ENCODE data around the gene EFCAB12. TPM values are rescaled to one million over a fixed set of nuclear protein-coding genes. Genes with fewer than 3 reads are reported as not detected.

The EFCAB12 gene
- total and polyA plus RNA-seq, 2 of the 8 experiments (the other 6 are each of a cell fraction or from before 2014, with no cell fraction given) = 0.60 to 0.99 TPM

DNA sequence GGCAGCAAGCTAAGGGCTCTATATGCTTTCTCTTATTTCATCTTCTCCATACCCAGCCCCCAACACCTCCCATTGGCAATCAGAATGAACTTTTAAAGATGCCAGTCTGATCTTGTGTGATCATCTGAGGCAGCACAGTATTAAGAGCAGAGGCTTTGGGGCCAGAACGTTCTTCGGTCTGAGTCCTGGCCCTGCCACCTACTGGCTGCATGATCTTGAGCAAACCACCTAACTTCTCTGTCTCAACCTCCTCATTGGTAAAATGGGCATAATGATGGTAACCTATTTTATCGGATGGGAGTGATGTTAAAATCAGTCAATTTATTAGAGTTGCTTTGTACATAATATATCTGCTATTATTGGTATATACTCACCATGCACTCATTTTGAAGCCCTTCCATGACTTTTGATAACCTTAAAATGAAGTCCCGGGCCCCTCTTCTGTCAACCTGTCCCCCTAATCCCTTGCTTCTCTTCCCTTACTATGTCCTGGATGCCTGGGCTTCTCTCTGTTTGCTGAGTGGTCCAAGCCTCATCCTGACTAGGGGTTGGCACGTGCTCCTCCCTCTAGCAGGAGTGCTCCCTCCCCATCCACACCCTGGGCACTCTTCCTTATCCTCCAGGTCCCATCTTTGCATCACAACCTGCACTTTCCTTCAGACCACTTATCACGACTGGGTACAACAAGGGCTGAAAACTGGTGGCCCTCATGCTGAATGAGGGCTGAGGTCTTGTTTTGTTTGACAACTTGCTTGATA lies 6.3 kb downstream of the EFCAB12 start:
- no peaks in the 10 kb centered on the region for H3K79me1 ChIP-seq (ENCODE audit: low read depth, low read length)
- H3K9me3 ChIP-seq (ENCODE audit: insufficient read depth in 2 of 2, low read depth in 1 of 2, low read length in 1 of 2) = no peaks in the 10 kb centered on the region
- FAIRE-seq (no peak), DNase-seq (ENCODE audit: low read depth in 1 of 2, low spot score in 2 of 2) (no peak)
- H2BK120ac ChIP-seq (replicated peaks; ENCODE audit: low read depth, low read length) = no peak overlapping the region
- H2BK15ac ChIP-seq (ENCODE audit: low read length) = no peak overlapping the region
- no peak overlapping the region for H2AK5ac ChIP-seq (ENCODE audit: low read depth, low read length)
- no peak overlapping the region for H4K91ac ChIP-seq (replicated peaks; ENCODE audit: insufficient read length, low read length)
- H2BK5ac ChIP-seq (ENCODE audit: low read depth, low read length) = no peak overlapping the region
- no peak overlapping the region for H3K9ac ChIP-seq (replicated peaks in 1 of 4; ENCODE audit: extremely low read depth in 1 of 4, low read depth in 3 of 4, low read length in 3 of 4)
- H2AFZ ChIP-seq (ENCODE audit: low read length) = no peak overlapping the region; the same call in 1 of the 2 replicates
- no peak overlapping the region for H2BK20ac ChIP-seq (ENCODE audit: low read length)
- H3K18ac ChIP-seq (ENCODE audit: extremely low read depth, low read length) = no peak overlapping the region
- 83% methylated on average over 6 of the region's 6 CpGs; no CpG with 5 or more reads in 1 of the 2 experiments for WGBS, 2 experiments (ENCODE audit: extremely low coverage in 1 of 2, insufficient coverage in 1 of 2, insufficient read length in 1 of 2, insufficient replicate concordance in 2 of 2, low coverage in 1 of 2, low lambda C conversion rate in 2 of 2, missing lambda C conversion rate in 1 of 2)
- TF ChIP-seq RAD21 (IDR thresholded peaks at IDR 0.05 in 1 of 2, conservative IDR thresholded peaks at IDR 0.05 in 1 of 2; ENCODE audit: low read depth in 2 of 2, low read length in 2 of 2) (peak in 1 of 2 experiments; percentile 41; a peak in 2 of 4 replicates), ASH2L (IDR thresholded peaks at IDR 0.05; ENCODE audit: low read length) (no peak), CREB1 (IDR thresholded peaks at IDR 0.05) (no peak), POU5F1 (IDR thresholded peaks at IDR 0.05; ENCODE audit: low read depth, low read length) (no peak), TEAD4 (IDR thresholded peaks at IDR 0.05; ENCODE audit: low read depth, low read length) (no peak), EP300 (IDR thresholded peaks at IDR 0.05; ENCODE audit: borderline replicate concordance in 1 of 2, low read depth in 2 of 2, low read length in 2 of 2) (no peak)
- TF ChIP-seq, protein P1, sequence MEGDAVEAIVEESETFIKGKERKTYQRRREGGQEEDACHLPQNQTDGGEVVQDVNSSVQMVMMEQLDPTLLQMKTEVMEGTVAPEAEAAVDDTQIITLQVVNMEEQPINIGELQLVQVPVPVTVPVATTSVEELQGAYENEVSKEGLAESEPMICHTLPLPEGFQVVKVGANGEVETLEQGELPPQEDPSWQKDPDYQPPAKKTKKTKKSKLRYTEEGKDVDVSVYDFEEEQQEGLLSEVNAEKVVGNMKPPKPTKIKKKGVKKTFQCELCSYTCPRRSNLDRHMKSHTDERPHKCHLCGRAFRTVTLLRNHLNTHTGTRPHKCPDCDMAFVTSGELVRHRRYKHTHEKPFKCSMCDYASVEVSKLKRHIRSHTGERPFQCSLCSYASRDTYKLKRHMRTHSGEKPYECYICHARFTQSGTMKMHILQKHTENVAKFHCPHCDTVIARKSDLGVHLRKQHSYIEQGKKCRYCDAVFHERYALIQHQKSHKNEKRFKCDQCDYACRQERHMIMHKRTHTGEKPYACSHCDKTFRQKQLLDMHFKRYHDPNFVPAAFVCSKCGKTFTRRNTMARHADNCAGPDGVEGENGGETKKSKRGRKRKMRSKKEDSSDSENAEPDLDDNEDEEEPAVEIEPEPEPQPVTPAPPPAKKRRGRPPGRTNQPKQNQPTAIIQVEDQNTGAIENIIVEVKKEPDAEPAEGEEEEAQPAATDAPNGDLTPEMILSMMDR (IDR thresholded peaks at IDR 0.05; ENCODE audit: control extremely low read depth in 1 of 3, insufficient read depth in 1 of 3, low read depth in 1 of 3, low read length in 3 of 3) = peak; percentile 26 to 50 (median 44)
- H4K8ac ChIP-seq (ENCODE audit: extremely low read depth, insufficient read depth, low read length) = no peak overlapping the region
- no peak overlapping the region for H3K27ac ChIP-seq (ENCODE audit: low read depth, low read length)
- H3K23me2 ChIP-seq (ENCODE audit: low read depth, low read length) = no peaks in the 10 kb centered on the region; the same call in 1 of the 2 replicates
- H2BK12ac ChIP-seq (ENCODE audit: low read depth, low read length) = peak overlapping the region; percentile 55; the same call in 1 of the 2 replicates
- no peak overlapping the region for H3K4ac ChIP-seq (replicated peaks; ENCODE audit: insufficient read length, low read depth, low read length)
- H3K56ac ChIP-seq (replicated peaks; ENCODE audit: insufficient read length, low read depth, low read length) = no peak overlapping the region
- H4K5ac ChIP-seq (ENCODE audit: insufficient read length, low read depth, low read length) = no peak overlapping the region
- H3K27me3 ChIP-seq (replicated peaks in 1 of 4; ENCODE audit: control insufficient read depth in 3 of 4, extremely low read depth in 1 of 4, insufficient read depth in 3 of 4, low read length in 3 of 4) = peaks cover 0 to 7% (median under 1%) of the 10 kb centered on the region in 4 experiments; a peak in 3 of 7 replicates
- H3K14ac ChIP-seq (ENCODE audit: insufficient read length) = no peak overlapping the region
- peaks cover 0 to under 1% of the 10 kb centered on the region in 2 experiments for H4K20me1 ChIP-seq (replicated peaks in 1 of 2; ENCODE audit: control insufficient read depth in 1 of 2, insufficient read depth in 2 of 2, low read length in 2 of 2)
- ChIA-PET CTCF (ENCODE audit: partially characterized antibody) (interaction anchor here (0.7 to 2.3 kb wide), 13 partner anchors 9 to 78 kb away, joined by 3 to 9 read pairs (median 5); partner anchors contain the start of genes IFT122 and MBD4), POLR2A (ENCODE audit: partially characterized antibody) (interaction anchor here (1.0 to 1.6 kb wide), 3 partner anchors 14 to 78 kb away, joined by 3 to 6 read pairs (median 3); partner anchors contain the start of genes IFT122 and MBD4)
- peaks cover 0 to 11% (median 9%) of the 10 kb centered on the region in 4 experiments; a peak in 6 of 7 replicates for H3K4me1 ChIP-seq (replicated peaks in 1 of 4; ENCODE audit: control insufficient read depth in 3 of 4, insufficient read depth in 4 of 4, low read length in 3 of 4)
- no peaks in the 10 kb centered on the region for H3K36me3 ChIP-seq (ENCODE audit: control insufficient read depth in 2 of 4, insufficient read depth in 4 of 4, low read length in 3 of 4)
- H3K79me2 ChIP-seq (ENCODE audit: control insufficient read depth in 1 of 2, insufficient read depth in 2 of 2, low read length in 2 of 2) = no peaks in the 10 kb centered on the region
- no peak overlapping the region for H3K4me2 ChIP-seq (ENCODE audit: insufficient read depth in 1 of 2, low read depth in 2 of 2, low read length in 2 of 2)
- H3K23ac ChIP-seq (ENCODE audit: insufficient read length) = no peak overlapping the region
- H3K4me3 ChIP-seq (ENCODE audit: extremely low read depth in 1 of 4, insufficient read depth in 2 of 4, low read depth in 3 of 4, low read length in 4 of 4) = no peak overlapping the region

All from H1 (cell line).